Amniotic epithelial cell (primary cell): ENCODE measurements around the gene UQCR10.
A peak's percentile ranks its signal among the peaks of the same experiment; 100 is the strongest.

Experiments
- DNase-seq: peaks from one replicate; pipeline ENCODE4 v3.0.0-alpha.2; 2010; ENCODE audit warnings: low read depth

Gene UQCR10

GRCh38 chr22:29765905-29766631 is 1.1 kb upstream of the UQCR10 start:
- DNase-seq: no peak

- DNase-seq: peak; percentile 97
Observed at GRCh38 chr22:29766632-29767170, 468 bp upstream of the UQCR10 start, which contains the start of gene ZMAT5. Gene ZMAT5, minus strand, starts transcription at chr22:29767007. Its CDS starts 18,463 bp downstream, at chr22:29748544.

- DNase-seq: no peak
Observed at GRCh38 chr22:29768052-29768693, 1.0 kb downstream of the UQCR10 start.

GRCh38 chr22:29769723-29770321 is 2.7 kb downstream of the UQCR10 start:
- DNase-seq: no peak

- DNase-seq: peak; percentile 76
Observed at GRCh38 chr22:29772170-29772641, 5.0 kb downstream of the UQCR10 start.

- peak; percentile 78 for DNase-seq
Observed at GRCh38 chr22:29773233-29773632, 6.1 kb downstream of the UQCR10 start.

GRCh38 chr22:29780220-29780619 is 13.1 kb downstream of the UQCR10 start:
- DNase-seq: no peak

GRCh38 chr22:29780748-29781676 is 13.8 kb downstream of the UQCR10 start:
- DNase-seq: peak; percentile 83

- no peak for DNase-seq
Observed at GRCh38 chr22:29782061-29782845, 15.1 kb downstream of the UQCR10 start.

- DNase-seq: peak; percentile 33
Observed at GRCh38 chr22:29784451-29785361, 17.5 kb downstream of the UQCR10 start.

- DNase-seq: no peak
Observed at GRCh38 chr22:29786031-29786430, 18.9 kb downstream of the UQCR10 start.

- DNase-seq: no peak
Observed at GRCh38 chr22:29787371-29787980, 20.3 kb downstream of the UQCR10 start.

- DNase-seq: no peak
Observed at GRCh38 chr22:29788339-29789279, 21.4 kb downstream of the UQCR10 start.

GRCh38 chr22:29790061-29790460 is 22.9 kb downstream of the UQCR10 start:
- DNase-seq: no peak

- no peak for DNase-seq
Observed at GRCh38 chr22:29793396-29793795, 26.2 kb downstream of the UQCR10 start.

- DNase-seq: no peak
Observed at GRCh38 chr22:29795663-29796062, 28.5 kb downstream of the UQCR10 start.

GRCh38 chr22:29797351-29797750 is 30.2 kb downstream of the UQCR10 start:
- no peak for DNase-seq

GRCh38 chr22:29798318-29798717 is 31.1 kb downstream of the UQCR10 start:
- no peak for DNase-seq
